Adrenal gland (tissue), 12 donors: ENCODE results near the gene ZNF827. TPM values are rescaled to one million over a fixed set of nuclear protein-coding genes. Genes with fewer than 3 reads are reported as not detected.
A peak's percentile ranks its signal among the peaks of the same experiment; 100 is the strongest.

Source experiments
- DNase-seq, 7 donors: peaks; one replicate each; pipeline ENCODE4 v3.0.0-alpha.2; 2019 to 2020
- H3K27ac ChIP-seq, 5 donors: fragments of 200-600 bp; sonication (generic) in 4 of 5; 1 replicate in 3 of 5; 2 replicates in 2 of 5; pipeline versions ENCODE4 v1.5.1 to v1.8.0; 2016 to 2020; ENCODE audit warnings: mild to moderate bottlenecking in 1 of 5
- H3K27me3 ChIP-seq: fragments of 200-600 bp; 2 replicates; pipeline ENCODE4 v1.8.0; 2021
- H3K36me3 ChIP-seq, 2 donors: fragments of 200-600 bp; replicated peaks in 1 of 2; 1 replicate in 1 of 2; 2 replicates in 1 of 2; pipeline versions ENCODE4 v1.5.1 to v1.8.0; 2018 to 2022
- H3K4me1 ChIP-seq, 2 donors: fragments of 200-600 bp; replicated peaks in 1 of 2; 1 replicate in 1 of 2; 2 replicates in 1 of 2; pipeline versions ENCODE4 v1.5.1 to v1.8.0; 2018 to 2021
- H3K4me3 ChIP-seq, 4 donors: fragments of 200-600 bp; sonication (generic) in 3 of 4; one replicate each; pipeline ENCODE4 v1.5.1; 2016 to 2018
- H3K9me3 ChIP-seq, 3 donors: fragments of 200-600 bp; sonication (generic) in 1 of 3; replicated peaks in 1 of 3; 1 replicate in 2 of 3; 2 replicates in 1 of 3; pipeline versions ENCODE4 v1.5.1 to v1.8.0; 2016 to 2021
- CTCF ChIP-seq, 6 experiments: fragments of 450-650 bp in 4 of 6; fragments of 200-600 bp in 2 of 6; sonication (generic) in 1 of 6; IDR thresholded peaks; 1 replicate in 5 of 6; 2 replicates in 1 of 6; pipeline versions ENCODE4 v1.5.1 to v1.8.0; 2016 to 2021; ENCODE audit warnings: antibody characterized with exemption in 6 of 6, mild to moderate bottlenecking in 2 of 6, moderate library complexity in 1 of 6
- POLR2A ChIP-seq, 2 donors: fragments of 450-650 bp; IDR thresholded peaks; one replicate each; pipeline ENCODE4 v1.6.1; 2017; ENCODE audit warnings: antibody characterized with exemption in 2 of 2, mild to moderate bottlenecking in 2 of 2, moderate library complexity in 1 of 2
- WGBS, 4 donors: extraction: QIAGEN DNeasy Blood & Tissue Kit in 2 of 4; methylation state at CpG; one replicate each; pipeline versions ENCODE4 v1.1.5 to v1.1.7; 2013 to 2017; 5-methylcytosine and 5-hydroxymethylcytosine counted together
- intact Hi-C, 2 donors: fragments of 100-400 bp; cut with DNase I; formaldehyde crosslinking; loops; one replicate each; pipeline versions ENCODE4 v1.14.1 to v1.15.0; 2022 to 2023
- polyA plus RNA-seq, 3 donors: library from polyadenylated mRNA; stranded (reverse); fragments of 200-250 nt in 2 of 3; fragments of 350-450 nt in 1 of 3; fragmentation: Illumina TruSeq in 1 of 3; extraction: RNeasy Lipid Tissue Mini Kit (QIAGEN cat#74804) in 1 of 3; gene quantifications; one replicate each; pipeline ENCODE4 v1.2.3, GENCODE V29; 2013 to 2014
- total RNA-seq, 9 donors: library from RNA; depleted of rRNA in 4 of 9; stranded (reverse); fragments of >200 nt in 4 of 9; fragments of 120-200 nt in 1 of 9; fragmentation: NEBNext Ultra II Directional in 1 of 9; extraction: Animal tissue kit (Norgen Biotek cat#: 25700) in 1 of 9; gene quantifications; one replicate each; pipeline versions ENCODE4 v1.1.0 to v1.2.4, GENCODE V29; 2013 to 2023
- donor health status: healthy with polysubstance abuse.
- donor health status: Bipolar disorder and iron deficiency.
- donor health status: DM: yes; HTN: yes; CAD: no.
- donor health status: DM: no; HTN: no; CAD: no.
- donor health status: DM: no; HTN: no; CAD: no.
- donor health status: DM: yes; HTN: yes; CAD: no.

The ZNF827 gene
- total and polyA plus RNA-seq, 12 donors, result 8.0 to 37.1 (median 22.7) TPM

- Histone ChIP-seq H3K4me3 (peak overlapping the region in 1 of 4 donors; percentile 21), H3K27me3 (no peaks in the 10 kb centered on the region), H3K27ac (peak overlapping the region; percentile 6 to 98 (median 94)), H3K9me3 (no peaks in the 10 kb centered on the region), H3K4me1 (peaks cover 20 to 21% of the 10 kb centered on the region in 2 donors), H3K36me3 (no peaks in the 10 kb centered on the region)
- intact Hi-C loops, result no loop called here
- DNase-seq, result no peak
- TF ChIP-seq POLR2A (IDR thresholded peaks at IDR 0.05), result no peak
- no peak for TF ChIP-seq CTCF (IDR thresholded peaks at IDR 0.05)
- WGBS, 4 donors, result 77 to 85% (median 82%) methylated on average over 5 to 7 of the region's 7 CpGs
These were observed 204.6 kb downstream of the ZNF827 start for GRCh38 chr4:145734031-145734430.

- peak; percentile 93 to 97 (median 95) for DNase-seq
- TF ChIP-seq CTCF (IDR thresholded peaks at IDR 0.05) (peak in 2 of 6 experiments; percentile 5 to 17), POLR2A (IDR thresholded peaks at IDR 0.05) (peak; percentile 49 to 76)
- H3K27me3 ChIP-seq, result no peaks in the 10 kb centered on the region
- peak overlapping the region; percentile 45 to 98 (median 94) for H3K27ac ChIP-seq
- no peaks in the 10 kb centered on the region for H3K36me3 ChIP-seq
- no peaks in the 10 kb centered on the region for H3K9me3 ChIP-seq
- 1 to 8% (median 2%) methylated on average over 17 to 78 of the region's 81 CpGs for WGBS, 4 donors
- H3K4me3 ChIP-seq, result peak overlapping the region in 2 of 4 donors; percentile 69 to 75
- peaks cover 20 to 21% of the 10 kb centered on the region in 2 donors for H3K4me1 ChIP-seq
- intact Hi-C loops, result no loop called here
These were observed 205.4 kb downstream of the ZNF827 start for GRCh38 chr4:145732895-145733880.

GRCh38 chr4:145732001-145732815 is 206.4 kb downstream of the ZNF827 start:
- DNase-seq, result no peak
- 43 to 46% (median 45%) methylated on average over 13 to 14 of the region's 14 CpGs for whole genome bisulfite sequencing, 4 donors
- peaks cover 20 to 21% of the 10 kb centered on the region in 2 donors for H3K4me1 ChIP-seq
- intact Hi-C loops, result no loop called here
- H3K27me3 ChIP-seq, result no peaks in the 10 kb centered on the region
- H3K9me3 ChIP-seq, result no peaks in the 10 kb centered on the region
- H3K27ac ChIP-seq, result peak overlapping the region; percentile 45 to 98 (median 94)
- TF ChIP-seq POLR2A (IDR thresholded peaks at IDR 0.05), result no peak
- TF ChIP-seq CTCF (IDR thresholded peaks at IDR 0.05), result no peak
- no peaks in the 10 kb centered on the region for H3K36me3 ChIP-seq
- peak overlapping the region in 2 of 4 donors; percentile 69 to 75 for H3K4me3 ChIP-seq

- Histone ChIP-seq H3K27me3 (no peaks in the 10 kb centered on the region), H3K4me1 (peaks cover 11 to 16% of the 10 kb centered on the region in 2 donors), H3K36me3 (no peaks in the 10 kb centered on the region), H3K4me3 (no peak overlapping the region), H3K9me3 (no peaks in the 10 kb centered on the region), H3K27ac (no peak overlapping the region)
- no peak for DNase-seq
- WGBS, 4 donors, result 63 to 92% (median 87%) methylated on average over 1 of the region's 1 CpG
- intact Hi-C loops, result no loop called here
- TF ChIP-seq CTCF (IDR thresholded peaks at IDR 0.05) (no peak), POLR2A (IDR thresholded peaks at IDR 0.05) (no peak)
These were observed 207.6 kb downstream of the ZNF827 start for GRCh38 chr4:145731028-145731427.
